GM21737 (cell line): ENCODE results near the gene GATAD2B.
"Not testable (repeated sequence)": the region's sequence is repeated elsewhere in the genome, so short reads cannot be mapped to it uniquely, and the experiment has no call there.

Experiments used
- ATAC-seq: cut with Tn5 transposase; IDR thresholded peaks from one replicate; pipeline ENCODE4 v1.9.1; 2021; ENCODE audit warnings: mild to moderate bottlenecking, moderate library complexity; ENCODE audit not compliant: unreplicated experiment

Gene GATAD2B

DNA sequence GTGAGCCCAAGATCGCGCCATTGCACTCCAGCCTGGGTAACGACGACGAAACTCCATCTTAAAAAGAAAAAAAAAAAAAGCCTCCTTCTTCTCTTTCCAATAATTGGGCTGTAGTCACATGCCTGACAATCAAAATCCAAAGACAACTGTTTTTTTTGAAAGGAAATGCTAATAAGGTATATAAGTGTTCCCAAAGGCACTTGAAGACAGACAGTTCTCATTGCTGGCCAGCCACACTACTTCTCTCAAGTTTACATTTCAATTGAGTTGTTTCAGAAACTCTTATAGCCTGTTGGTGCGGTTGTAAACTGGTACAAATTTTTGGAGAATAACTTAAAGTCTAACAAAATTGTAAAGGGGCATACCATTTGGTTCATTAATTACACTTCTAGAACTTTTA lies 23.3 kb downstream of the GATAD2B start:
- ATAC-seq, result no peak

DNA sequence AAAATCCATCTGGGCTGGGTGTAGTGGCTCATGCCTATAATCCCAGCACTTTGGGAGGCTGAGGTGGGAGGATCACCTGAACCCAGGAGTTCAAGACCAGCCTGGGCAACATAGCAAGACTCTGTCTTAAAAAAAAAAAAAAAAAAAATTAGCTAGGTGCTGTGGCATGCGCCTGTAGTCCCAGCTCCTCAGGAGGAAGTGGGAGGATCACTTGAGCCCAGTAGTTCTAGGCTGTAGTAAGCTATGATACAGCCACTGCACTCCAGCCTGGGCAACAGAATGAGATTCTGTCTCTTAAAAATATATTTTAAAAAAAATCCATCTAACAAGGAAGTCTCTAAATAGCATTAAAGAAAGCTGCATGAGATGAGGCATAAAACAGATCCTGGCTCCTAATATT lies 26.9 kb downstream of the GATAD2B start:
- not testable (repeated sequence) for ATAC-seq

DNA sequence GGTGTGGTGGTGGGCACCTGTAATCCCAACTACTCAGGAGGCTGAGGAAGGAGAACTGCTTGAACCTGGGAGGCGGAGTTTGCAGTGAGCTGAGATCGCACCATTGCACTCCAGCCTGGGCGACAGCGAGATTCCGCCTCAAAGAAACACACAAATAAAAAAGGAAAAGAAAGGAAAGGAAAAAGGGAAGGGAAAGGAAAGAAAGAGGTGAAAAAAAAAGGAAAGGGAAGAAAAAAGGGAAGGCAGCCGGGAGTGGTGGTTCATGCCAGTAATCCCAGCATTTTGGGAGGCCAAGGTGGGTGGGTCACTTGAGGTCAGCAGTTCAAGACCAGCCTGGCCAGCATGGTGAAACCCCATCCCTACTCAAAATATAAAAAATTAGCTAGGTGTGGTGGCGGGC lies 31.7 kb downstream of the GATAD2B start:
- not testable (repeated sequence) for ATAC-seq

DNA sequence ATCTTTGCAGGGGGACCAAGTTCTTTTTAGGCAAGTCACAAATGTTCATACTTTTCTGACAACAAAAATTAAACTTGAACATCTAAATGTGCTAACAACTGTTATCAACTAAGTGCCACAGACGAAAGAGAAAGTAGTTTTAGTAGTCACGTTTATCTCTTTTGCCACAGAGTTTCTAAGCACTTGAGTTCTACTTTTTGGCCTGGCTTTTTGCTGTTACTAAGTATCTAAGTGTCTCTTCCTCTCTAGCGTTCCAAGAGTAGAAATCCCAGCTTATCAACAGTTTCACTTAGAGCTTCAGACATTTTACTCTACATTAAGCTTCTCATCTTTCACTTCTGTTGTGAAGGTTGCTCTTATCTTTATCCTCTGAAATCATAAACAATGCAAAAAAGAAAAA lies 34.2 kb downstream of the GATAD2B start:
- no peak for ATAC-seq

DNA sequence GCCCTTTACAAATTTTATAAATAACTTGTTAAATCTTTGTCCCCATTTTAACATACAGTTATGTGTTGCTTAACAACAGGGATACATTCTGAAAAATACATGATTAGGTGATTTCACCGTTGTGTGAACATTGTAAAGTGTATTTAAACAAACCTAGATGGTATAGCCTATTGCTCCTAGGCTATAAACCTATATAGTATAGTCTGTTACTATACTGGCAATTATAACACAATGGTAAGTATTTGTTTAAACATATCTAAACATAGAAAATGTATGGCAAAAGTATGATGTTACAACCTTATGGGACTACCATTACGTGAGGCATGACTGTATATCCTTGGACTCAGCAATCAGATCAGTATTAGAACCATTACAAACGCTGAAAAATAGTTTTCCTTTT lies 36.6 kb downstream of the GATAD2B start:
- ATAC-seq, result no peak

DNA sequence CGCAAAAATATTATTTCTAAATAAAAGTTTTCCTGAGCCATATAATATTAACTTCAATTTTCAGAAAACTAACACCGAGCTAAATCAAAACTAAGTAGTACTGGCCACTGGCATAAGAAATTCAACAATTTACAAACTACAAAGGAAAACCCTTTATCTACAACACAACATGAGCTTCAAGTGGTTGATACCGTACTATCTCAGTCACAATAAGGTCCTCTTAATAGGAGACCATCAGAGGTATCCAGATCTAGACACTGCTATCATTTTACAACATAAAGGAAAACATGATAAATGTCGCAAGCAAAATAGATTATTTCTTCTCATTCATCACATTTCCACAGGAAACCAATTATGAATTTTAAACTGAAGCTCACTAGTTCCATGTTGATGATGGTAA lies 39.5 kb downstream of the GATAD2B start:
- no peak for ATAC-seq

DNA sequence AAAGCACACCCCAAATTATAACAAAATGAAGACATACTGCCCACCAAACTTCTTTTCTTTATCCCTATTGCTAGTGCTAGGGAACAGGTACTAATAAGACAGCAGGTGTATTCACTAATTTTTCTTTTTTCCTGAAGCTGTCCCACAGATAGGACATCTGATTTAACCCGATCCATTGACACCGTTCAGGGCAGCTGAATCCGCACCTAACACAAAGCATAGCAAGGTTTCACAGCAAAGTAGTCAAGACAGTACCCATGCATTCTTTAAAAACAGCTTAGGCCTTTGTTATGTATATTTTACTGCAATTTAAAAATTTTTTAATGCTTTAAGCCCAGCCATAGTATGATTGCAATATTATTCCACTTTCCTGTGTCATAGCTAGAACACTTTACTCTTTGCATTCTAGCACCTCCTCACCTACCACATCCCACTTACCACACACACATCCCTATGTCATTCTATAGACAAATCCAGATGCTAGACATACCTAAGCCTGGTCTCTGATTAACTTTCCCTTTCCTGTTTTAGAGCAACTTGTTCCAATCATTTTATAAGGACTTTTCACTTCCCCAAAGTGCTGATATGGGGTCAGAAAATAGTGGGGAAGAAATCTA lies 40.4 kb downstream of the GATAD2B start:
- ATAC-seq, result no peak

DNA sequence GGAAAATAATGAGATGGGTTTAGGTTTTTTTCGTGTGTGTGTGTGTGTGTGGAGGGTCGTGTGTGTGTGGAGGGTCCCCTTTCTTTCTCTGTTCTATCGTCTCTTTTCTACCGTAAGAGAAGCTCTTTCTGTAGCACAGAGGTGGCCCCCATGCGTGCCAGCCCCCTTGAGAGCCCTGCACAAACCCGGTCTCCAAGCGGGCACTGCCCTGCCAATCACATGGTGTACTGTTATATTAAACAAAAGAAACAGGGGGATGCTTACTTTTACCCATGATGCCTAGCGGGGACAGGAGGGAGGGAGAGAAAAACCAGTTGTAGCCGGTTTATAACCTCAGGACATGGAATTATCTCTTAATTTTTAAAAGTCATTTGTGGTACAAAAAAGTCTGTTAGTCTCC lies 41.0 kb downstream of the GATAD2B start:
- ATAC-seq, result no peak

DNA sequence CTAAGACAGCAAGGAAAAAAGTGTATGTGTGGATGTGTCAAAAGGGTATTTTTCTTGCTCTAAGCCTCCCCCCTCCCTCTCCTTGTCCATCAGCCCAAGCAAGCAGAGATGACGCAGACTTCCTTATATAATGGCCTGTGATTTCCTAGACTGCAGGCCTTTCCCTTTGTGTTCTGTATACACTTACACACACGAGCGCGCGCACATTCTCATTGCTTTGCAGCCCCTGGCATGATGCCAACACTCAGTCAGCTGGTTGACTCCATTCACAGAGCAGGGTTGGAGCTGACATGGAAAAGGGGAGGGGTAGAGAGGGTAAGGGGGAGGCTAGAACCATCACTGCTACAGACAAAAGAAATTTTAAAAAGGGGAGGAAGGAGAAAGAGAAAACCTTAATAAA lies 41.8 kb downstream of the GATAD2B start:
- no peak for ATAC-seq

DNA sequence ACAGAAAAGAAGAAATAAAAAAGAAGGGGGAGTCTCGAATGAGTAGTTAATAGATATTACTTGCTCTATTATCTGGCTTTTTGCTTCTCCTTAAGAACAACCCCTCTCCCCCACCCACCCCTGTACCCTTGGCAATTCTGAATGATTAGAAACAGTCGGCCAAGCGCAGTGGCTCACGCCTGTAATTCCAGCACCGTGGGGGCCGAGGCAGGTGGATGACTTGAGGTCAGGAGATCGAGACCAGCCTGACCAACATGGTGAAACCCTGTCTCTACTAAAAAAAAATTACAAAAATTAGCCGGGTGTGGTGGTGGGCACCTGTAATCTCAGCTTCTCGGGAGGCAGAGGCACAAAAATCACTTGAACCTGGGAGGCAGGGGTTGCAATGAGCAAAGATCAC lies 42.7 kb downstream of the GATAD2B start:
- no peak for ATAC-seq

DNA sequence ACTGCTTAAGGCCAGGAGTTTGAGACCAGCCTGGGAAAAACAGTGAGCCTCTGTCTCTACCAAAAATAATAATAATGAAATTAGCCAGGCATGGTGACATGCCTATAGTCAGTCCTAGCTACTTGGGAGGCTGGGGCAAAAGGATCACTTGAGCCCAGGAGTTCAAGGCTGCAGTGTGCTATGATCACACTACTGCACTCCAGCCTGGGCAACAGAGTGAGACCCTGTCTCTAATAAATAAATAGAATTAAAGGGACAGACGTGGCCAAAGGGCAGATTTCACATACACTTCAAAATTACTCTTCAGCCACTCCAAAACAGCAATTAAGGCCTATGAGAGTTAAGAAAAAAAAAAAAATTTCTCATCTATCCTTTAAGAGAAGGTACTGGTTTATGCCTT lies 45.7 kb downstream of the GATAD2B start:
- ATAC-seq, result no peak

DNA sequence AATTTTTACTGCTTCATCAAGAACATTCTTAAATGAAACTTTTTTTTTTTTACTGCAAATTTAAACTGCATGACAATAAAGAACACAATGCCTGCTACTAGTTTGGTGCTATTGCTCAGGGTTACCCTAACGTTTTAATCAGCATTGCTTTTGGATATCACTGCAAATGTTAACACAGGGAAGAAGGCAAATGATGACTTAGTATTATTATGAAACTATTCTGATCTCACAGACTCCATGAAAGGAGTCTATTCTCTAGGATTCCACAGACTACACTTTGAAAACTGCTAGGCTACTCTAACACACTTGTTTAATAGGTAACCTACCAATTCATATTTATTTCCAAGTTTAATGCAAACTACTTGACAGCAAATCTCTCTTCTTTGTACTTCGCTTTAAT lies 49.8 kb downstream of the GATAD2B start:
- no peak for ATAC-seq

DNA sequence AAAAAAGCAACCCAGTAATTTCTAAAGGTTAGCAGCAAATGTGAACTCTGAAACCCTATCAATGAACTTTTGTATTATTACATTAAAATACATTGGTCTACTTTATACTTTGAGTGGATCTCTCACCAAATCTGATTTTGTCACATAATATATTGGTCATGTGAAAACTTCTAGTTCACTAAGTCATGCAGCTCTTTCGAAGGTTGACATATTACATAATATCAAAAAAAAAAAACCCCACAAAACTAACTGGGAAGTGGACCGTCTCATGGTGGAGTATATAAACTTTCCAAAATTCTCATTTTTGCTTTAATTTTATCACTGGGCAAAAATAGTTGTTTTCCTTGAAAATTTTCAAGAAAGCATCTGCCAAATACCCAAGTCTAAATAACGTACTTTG lies 50.4 kb downstream of the GATAD2B start:
- ATAC-seq, result no peak

DNA sequence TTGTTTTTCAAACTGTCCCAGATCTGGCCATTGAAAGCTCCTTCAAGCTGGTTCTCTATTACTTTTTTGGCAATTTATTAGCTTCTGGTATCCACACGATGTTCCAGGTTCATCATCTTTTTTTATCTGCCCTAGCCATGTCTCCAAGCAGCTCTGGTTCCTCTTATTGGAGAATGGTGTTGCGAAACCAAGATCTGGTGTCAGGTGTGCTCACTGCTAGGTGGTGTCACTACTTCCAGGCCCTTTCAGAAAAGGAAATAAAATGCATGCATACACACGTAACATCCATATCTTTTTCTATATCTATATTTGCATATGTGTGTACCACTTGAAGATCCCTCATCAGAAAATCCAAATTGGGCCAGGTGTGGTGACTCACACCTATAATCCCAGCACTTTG lies 53.3 kb downstream of the GATAD2B start:
- ATAC-seq, result no peak

DNA sequence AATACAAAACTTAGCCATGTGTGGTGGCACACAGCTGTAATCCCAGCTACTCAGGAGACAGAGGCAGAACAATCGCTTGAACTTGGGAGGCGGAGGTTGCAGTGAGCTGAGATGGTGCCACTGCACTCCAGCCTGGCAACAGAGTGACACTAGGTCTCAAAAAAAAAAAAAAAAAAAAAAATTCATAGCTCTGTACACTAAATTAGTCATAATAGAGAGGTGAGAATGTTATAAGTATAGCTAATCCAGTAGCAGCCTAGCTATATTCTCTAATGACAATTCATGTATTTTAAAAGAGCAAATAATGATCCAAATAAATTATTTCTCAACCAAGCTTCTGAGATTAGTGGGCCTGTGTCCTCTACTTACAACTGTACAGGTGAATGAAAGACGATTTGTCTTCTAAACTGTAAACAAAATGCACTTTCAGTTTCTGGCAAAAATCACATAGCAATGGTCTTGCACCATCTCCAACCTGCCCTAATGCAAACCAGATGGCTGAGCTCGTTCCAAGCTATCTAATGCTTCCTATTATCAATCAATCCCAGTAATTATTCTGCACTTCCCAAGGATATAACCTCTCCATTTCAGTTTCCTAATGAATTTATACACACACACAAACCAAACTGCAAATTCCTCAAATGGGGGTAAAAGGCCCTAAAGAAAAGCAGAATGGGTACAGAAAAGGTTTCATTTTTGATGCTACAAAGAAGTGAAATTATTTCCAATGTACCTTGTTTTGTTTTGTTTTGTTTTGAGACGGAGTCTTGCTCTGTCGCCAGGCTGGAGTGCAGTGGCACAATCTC lies 56.5 kb downstream of the GATAD2B start:
- no peak for ATAC-seq

DNA sequence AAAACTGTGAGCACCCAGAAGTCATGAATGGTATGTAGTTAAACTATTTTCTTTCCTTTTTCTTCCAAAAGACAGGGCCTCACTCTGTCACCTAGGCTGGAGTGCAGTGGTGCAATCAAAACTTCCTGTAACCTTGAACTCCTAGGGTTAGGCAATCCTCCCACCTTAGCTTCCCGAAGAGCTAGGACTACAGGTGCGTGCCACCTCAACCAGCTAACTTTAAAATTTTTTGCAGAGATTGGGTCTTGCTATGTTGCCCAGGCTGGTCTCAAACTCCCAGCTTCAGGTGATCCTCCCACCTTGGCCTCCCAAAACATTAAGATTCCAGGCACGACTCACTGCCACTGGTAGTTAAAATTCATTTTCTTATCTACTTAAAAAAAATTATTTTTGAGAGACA lies 62.5 kb downstream of the GATAD2B start:
- ATAC-seq, result no peak

DNA sequence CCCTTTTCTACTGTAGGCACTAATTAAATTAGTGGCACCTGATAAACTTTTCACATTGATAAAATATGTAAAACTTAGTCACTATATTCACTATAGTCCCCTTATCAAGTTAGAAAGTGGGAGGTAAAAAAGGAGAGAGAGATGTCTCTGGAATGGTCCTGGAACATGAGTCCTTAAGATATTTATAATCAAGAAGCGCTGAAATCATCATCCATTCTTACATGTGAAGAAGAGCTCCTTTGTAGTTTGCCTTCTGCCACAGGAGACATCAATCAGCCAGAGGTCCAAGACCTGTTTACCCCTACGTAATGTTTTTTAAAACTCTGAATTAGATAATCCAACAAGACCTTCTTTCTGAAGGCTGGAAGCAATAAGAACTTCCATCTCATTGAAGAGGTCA lies 65.3 kb downstream of the GATAD2B start:
- no peak for ATAC-seq

DNA sequence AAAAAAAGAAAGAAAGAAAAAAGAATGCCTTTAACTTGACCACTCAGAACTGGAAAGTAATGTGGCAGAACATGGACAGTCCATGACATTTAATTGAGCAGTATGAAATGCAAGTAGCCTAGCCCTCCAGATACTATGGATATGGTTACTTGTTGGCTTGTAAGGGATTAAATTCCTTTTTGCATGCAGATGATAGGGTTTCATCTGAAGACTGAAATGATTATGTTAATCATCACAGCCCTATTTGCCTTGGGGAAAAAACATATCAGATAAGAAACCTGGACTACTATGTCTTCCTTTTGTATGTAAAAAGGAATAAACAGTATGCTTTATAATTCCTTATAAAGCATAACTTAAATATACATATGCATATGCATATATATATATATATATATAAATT lies 66.0 kb downstream of the GATAD2B start:
- ATAC-seq, result no peak

DNA sequence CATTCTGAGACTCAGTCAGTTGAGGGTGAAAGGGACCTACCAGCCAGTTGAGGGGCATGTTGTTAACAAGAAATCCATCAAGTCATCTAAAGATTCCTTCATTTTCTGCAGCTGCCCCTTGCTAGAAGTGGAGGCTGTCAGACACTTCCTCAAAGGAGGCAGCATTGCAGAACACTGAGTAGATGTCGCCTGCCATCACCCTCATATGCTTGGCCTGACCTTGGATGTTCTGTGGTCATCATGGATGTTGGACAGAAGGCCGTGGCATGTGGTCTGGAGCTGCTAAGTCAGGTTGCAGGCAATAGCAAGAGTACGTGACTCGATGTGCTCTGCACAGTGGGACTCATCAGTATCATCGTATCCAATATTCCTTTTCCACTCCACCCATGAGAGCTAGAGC lies 70.6 kb downstream of the GATAD2B start:
- ATAC-seq, result no peak

DNA sequence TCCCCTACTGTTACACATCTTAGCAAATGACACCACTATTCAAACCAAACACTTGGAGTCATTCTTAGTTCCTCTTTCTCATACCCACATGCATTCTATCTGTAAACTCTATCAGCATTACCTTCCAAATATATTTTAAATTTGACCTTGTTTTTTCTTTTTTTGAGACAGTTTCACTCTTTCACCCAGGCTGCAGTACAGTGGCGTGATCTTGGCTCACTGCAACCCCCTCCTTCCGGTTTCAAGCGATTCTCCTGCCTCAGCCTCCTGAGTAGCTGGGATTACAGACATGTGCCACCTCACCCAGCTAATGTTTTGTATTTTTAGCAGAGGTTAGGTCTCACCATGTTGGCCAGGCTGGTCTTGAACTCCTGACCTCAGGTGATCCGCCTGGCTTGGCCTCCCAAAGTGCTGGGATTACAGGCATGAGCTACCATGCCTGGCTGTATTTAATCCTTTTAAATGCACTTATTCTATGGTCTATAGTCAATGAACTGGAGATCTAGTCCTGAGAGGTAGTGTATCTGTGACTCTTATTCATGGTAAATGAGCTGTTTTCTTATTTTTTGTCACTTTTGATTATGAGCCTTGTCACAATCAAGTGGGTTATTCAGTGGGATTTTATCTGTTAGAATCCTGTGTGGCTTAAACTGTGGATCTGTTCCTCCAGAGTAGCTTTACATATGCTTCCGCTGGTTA lies 73.1 kb downstream of the GATAD2B start:
- peak; percentile 69 for ATAC-seq

DNA sequence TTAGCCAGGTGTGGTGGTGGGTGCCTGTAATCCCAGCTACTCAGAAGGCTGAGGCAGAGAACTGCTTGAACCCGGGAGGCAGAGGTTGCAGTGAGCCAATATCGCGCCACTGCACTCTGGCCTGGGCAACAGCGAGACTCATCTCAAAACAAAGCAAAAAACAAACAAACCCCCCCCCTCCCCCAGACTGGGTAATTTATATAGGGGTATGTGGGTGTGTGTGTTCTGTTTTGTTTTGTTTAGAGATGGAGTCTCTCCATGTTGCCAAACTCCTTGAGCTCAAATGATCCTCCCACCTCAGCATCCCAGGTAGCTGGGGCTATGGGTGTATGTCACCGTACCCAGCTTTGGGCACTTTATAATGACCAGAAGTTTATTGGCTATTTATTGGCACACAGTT lies 74.0 kb downstream of the GATAD2B start:
- ATAC-seq, result no peak

DNA sequence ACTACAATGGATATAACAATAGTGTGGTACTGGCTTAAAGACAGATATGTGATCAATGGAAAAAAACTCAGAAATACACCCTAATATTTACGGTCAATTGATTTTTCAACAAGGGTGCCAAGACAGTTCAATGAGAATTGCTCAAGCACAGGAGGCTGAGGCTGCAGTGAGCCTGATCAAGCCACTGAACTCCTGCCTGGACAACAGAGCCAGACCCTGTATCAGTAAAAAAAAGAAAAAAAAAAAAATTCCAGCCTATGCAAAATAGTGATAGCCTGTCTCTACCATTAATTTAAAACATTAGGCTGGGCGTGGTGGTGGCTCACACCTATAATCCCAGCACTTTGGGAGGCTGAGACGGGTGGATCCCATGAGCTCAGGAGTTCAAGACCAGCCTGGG lies 77.6 kb downstream of the GATAD2B start:
- no peak for ATAC-seq
